ENCODE data around the gene MRM2. TPM values are rescaled to one million over a fixed set of nuclear protein-coding genes. Genes with fewer than 3 reads are reported as not detected.
A peak's percentile ranks its signal among the peaks of the same experiment; 100 is the strongest.

MRM2 gene
- polyA plus RNA-seq, 3 donors = 9.2 to 32.5 (median 26.7) TPM

DNA sequence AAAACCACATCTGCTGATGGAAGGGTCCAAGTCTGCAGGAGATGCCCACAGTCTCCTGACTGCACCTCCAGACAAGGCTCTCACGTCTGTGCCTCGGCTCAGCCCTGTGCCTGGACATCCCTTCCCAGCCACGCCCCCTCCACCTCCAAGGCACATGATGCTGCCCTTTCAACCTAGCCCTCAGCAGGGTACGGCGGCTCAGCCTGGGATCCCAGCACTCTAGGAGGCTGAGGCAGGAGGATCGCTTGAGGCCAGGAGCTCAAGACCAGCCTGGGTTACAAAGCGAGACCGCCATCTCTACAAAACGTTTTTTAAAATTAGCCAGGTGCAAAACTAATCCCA, 23.6 kb downstream of the MRM2 start:
- Histone ChIP-seq H2AFZ (ENCODE audit: insufficient read depth, low read depth, low read length, poor library complexity, severe bottlenecking) (no peak overlapping the region), H3K79me2 (ENCODE audit: insufficient read depth, low read length) (no peaks in the 10 kb centered on the region), H3K4me3 (replicated peaks in 1 of 3; ENCODE audit: low read depth in 2 of 3, low read length in 3 of 3) (no peak overlapping the region), H3K27me3 (ENCODE audit: control insufficient read depth in 2 of 2, insufficient read depth in 2 of 2, low read length in 2 of 2) (no peaks in the 10 kb centered on the region), H4K20me1 (ENCODE audit: insufficient read depth, low read length) (peaks cover 9% of the 10 kb centered on the region), H3K9ac (ENCODE audit: insufficient read depth, low read length, poor library complexity, severe bottlenecking) (no peak overlapping the region), H3K4me1 (ENCODE audit: control insufficient read depth in 1 of 2, insufficient read depth in 2 of 2, low read length in 2 of 2) (no peaks in the 10 kb centered on the region), H3K4me2 (replicated peaks; ENCODE audit: extremely low read depth, low read length, poor library complexity, severe bottlenecking) (no peak overlapping the region), H3K36me3 (replicated peaks in 1 of 2; ENCODE audit: control insufficient read depth in 1 of 2, insufficient read depth in 2 of 2, low read length in 2 of 2) (peaks cover 86 to 100% of the 10 kb centered on the region in 2 donors), H3K9me3 (replicated peaks in 1 of 2; ENCODE audit: control insufficient read depth in 1 of 2, insufficient read depth in 1 of 2, low read length in 2 of 2) (no peaks in the 10 kb centered on the region), H3K27ac (ENCODE audit: low read depth in 1 of 2, low read length in 2 of 2) (no peak overlapping the region)
- Mint-ChIP-seq H3K36me3 (peaks cover 90 to 98% of the 10 kb centered on the region in 2 donors), H3K9me3 (peaks cover 0 to 2% (median 0%) of the 10 kb centered on the region in 7 donors), H3K4me3 (no peak overlapping the region), H3K4me1 (no peaks in the 10 kb centered on the region), H3K27me3 (ENCODE audit: low read depth in 3 of 3) (peaks cover 0 to 3% (median 0%) of the 10 kb centered on the region in 3 donors), H3K27ac (no peak overlapping the region)
- intact Hi-C loops (cut with micrococcal nuclease) = no loop called here
- 99% methylated on average over 8 of the region's 9 CpGs for WGBS (ENCODE audit: insufficient coverage)
- no peak for TF ChIP-seq CTCF (IDR thresholded peaks at IDR 0.05)
- DNase-seq = no peak

GRCh38 chr7:2217716-2218443, 24.1 kb downstream of the MRM2 start:
- H3K27me3 Mint-ChIP-seq (ENCODE audit: low read depth in 3 of 3) = peaks cover 0 to 3% (median 0%) of the 10 kb centered on the region in 3 donors
- H3K27ac ChIP-seq (ENCODE audit: low read depth in 1 of 2, low read length in 2 of 2) = no peak overlapping the region
- DNase-seq = no peak
- H3K9me3 ChIP-seq (replicated peaks in 1 of 2; ENCODE audit: control insufficient read depth in 1 of 2, insufficient read depth in 1 of 2, low read length in 2 of 2) = no peaks in the 10 kb centered on the region
- H4K20me1 ChIP-seq (ENCODE audit: insufficient read depth, low read length) = peaks cover 9% of the 10 kb centered on the region
- H3K27me3 ChIP-seq (ENCODE audit: control insufficient read depth in 2 of 2, insufficient read depth in 2 of 2, low read length in 2 of 2) = no peaks in the 10 kb centered on the region
- no peak overlapping the region for H3K4me2 ChIP-seq (replicated peaks; ENCODE audit: extremely low read depth, low read length, poor library complexity, severe bottlenecking)
- H3K4me1 ChIP-seq (ENCODE audit: control insufficient read depth in 1 of 2, insufficient read depth in 2 of 2, low read length in 2 of 2) = no peaks in the 10 kb centered on the region
- peaks cover 0 to 2% (median 0%) of the 10 kb centered on the region in 7 donors for H3K9me3 Mint-ChIP-seq
- no peak overlapping the region for H3K4me3 Mint-ChIP-seq
- H3K9ac ChIP-seq (ENCODE audit: insufficient read depth, low read length, poor library complexity, severe bottlenecking) = no peak overlapping the region
- H2AFZ ChIP-seq (ENCODE audit: insufficient read depth, low read depth, low read length, poor library complexity, severe bottlenecking) = no peak overlapping the region
- peak overlapping the region in 1 of 7 donors; percentile 50 for H3K27ac Mint-ChIP-seq
- H3K4me1 Mint-ChIP-seq = no peaks in the 10 kb centered on the region
- H3K79me2 ChIP-seq (ENCODE audit: insufficient read depth, low read length) = no peaks in the 10 kb centered on the region
- WGBS (ENCODE audit: insufficient coverage) = 96% methylated on average over 17 of the region's 19 CpGs
- TF ChIP-seq CTCF (IDR thresholded peaks at IDR 0.05) = no peak
- H3K36me3 Mint-ChIP-seq = peaks cover 90 to 98% of the 10 kb centered on the region in 2 donors
- H3K36me3 ChIP-seq (replicated peaks in 1 of 2; ENCODE audit: control insufficient read depth in 1 of 2, insufficient read depth in 2 of 2, low read length in 2 of 2) = peaks cover 86 to 100% of the 10 kb centered on the region in 2 donors
- intact Hi-C loops (cut with micrococcal nuclease) = no loop called here
- H3K4me3 ChIP-seq (replicated peaks in 1 of 3; ENCODE audit: low read depth in 2 of 3, low read length in 3 of 3) = no peak overlapping the region
